H1 (cell line): Measurements from ENCODE around the gene NOS1AP. TPM values are rescaled to one million over a fixed set of nuclear protein-coding genes. Genes with fewer than 3 reads are reported as not detected.

Experiments
- BACH1 ChIP-seq: IDR thresholded peaks from 2 replicates; pipeline ENCODE4 v1.6.1; 2012; ENCODE audit warnings: low read length, improper control_type of control experiment
- CHD2 ChIP-seq: IDR thresholded peaks from 2 replicates; pipeline ENCODE4 v1.6.1; 2012; ENCODE audit warnings: low read length, improper control_type of control experiment
- E2F6 ChIP-seq: IDR thresholded peaks from 2 replicates; pipeline ENCODE4 v1.6.1; 2012; ENCODE audit warnings: inconsistent platforms
- polyA plus RNA-seq, 7 experiments: library from polyadenylated mRNA; depleted of rRNA in 3 of 7; stranded (reverse) in 5 of 7; unstranded in 2 of 7; fragments of >200 nt in 5 of 7; fragments of 200-250 nt in 2 of 7; gene quantifications; 1 replicate in 5 of 7; 2 replicates in 1 of 7; 4 replicates in 1 of 7; pipeline versions ENCODE4 v1.2.1 to v1.2.3, GENCODE V29; 2011 to 2013; ENCODE audit warnings: missing spikeins in 2 of 7, mixed read lengths in 2 of 7
- total RNA-seq: library from RNA; stranded (reverse); fragmentation: NEBNext Ultra II Directional; extraction: Animal tissue kit (Norgen Biotek cat#: 25700); gene quantifications from 2 replicates; pipeline ENCODE4 v1.2.1, GENCODE V29; 2021
- TF ChIP-seq, protein P1 (sequence below), 3 experiments: IDR thresholded peaks; 1 replicate in 2 of 3; 2 replicates in 1 of 3; pipeline versions ENCODE4 v1.5.1 to v1.6.1; 2011; ENCODE audit warnings: low read length in 3 of 3, mild to moderate bottlenecking in 3 of 3, inconsistent platforms in 2 of 3, low read depth in 1 of 3, moderate library complexity in 1 of 3; ENCODE audit not compliant: insufficient read depth in 1 of 3; ENCODE audit errors: control extremely low read depth in 1 of 3

NOS1AP gene
- total and polyA plus RNA-seq, 2 of the 8 experiments (the other 6 are each of a cell fraction or from before 2014, with no cell fraction given): 2.4 to 12.1 TPM

- TF ChIP-seq, protein P1, sequence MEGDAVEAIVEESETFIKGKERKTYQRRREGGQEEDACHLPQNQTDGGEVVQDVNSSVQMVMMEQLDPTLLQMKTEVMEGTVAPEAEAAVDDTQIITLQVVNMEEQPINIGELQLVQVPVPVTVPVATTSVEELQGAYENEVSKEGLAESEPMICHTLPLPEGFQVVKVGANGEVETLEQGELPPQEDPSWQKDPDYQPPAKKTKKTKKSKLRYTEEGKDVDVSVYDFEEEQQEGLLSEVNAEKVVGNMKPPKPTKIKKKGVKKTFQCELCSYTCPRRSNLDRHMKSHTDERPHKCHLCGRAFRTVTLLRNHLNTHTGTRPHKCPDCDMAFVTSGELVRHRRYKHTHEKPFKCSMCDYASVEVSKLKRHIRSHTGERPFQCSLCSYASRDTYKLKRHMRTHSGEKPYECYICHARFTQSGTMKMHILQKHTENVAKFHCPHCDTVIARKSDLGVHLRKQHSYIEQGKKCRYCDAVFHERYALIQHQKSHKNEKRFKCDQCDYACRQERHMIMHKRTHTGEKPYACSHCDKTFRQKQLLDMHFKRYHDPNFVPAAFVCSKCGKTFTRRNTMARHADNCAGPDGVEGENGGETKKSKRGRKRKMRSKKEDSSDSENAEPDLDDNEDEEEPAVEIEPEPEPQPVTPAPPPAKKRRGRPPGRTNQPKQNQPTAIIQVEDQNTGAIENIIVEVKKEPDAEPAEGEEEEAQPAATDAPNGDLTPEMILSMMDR (IDR thresholded peaks at IDR 0.05; ENCODE audit: control extremely low read depth in 1 of 3, insufficient read depth in 1 of 3, low read depth in 1 of 3, low read length in 3 of 3): no peak
- no peak for TF ChIP-seq E2F6
- TF ChIP-seq BACH1: no peak
- TF ChIP-seq CHD2: no peak
- TF ChIP-seq, all 59 proteins: peak for 0
Measured at GRCh38 chr1:162087574-162087973, 18.1 kb downstream of the NOS1AP start (continued).
